ENCODE data around the gene CNN2.

GRCh38 chr19:1015782-1016646 lies 10.4 kb upstream of the CNN2 start:
- TF ChIP-seq CTCF (IDR thresholded peaks at IDR 0.05 in 4 of 5, conservative IDR thresholded peaks at IDR 0.05 in 1 of 5): no peak
- TF ChIP-seq POLR2A (IDR thresholded peaks at IDR 0.05): no peak

Data from gastrocnemius medialis (tissue), 4 donors.